Mucosa of stomach (tissue), 1 donor: ENCODE results near the gene HOXA5.

Experiments used
- H3K27me3 ChIP-seq: one replicate; pipeline ENCODE4 v1.7.0; 2013; ENCODE audit warnings: mild to moderate bottlenecking, low read length; ENCODE audit not compliant: control insufficient read depth, insufficient read depth
- H3K36me3 ChIP-seq: one replicate; pipeline ENCODE4 v1.7.0; 2013; ENCODE audit warnings: low read length; ENCODE audit not compliant: control insufficient read depth, insufficient read depth
- H3K4me1 ChIP-seq: one replicate; pipeline ENCODE4 v1.7.0; 2013; ENCODE audit warnings: mild to moderate bottlenecking, low read length; ENCODE audit not compliant: control insufficient read depth, insufficient read depth
- H3K4me3 ChIP-seq: one replicate; pipeline ENCODE4 v1.7.0; 2013; ENCODE audit warnings: low read length
- H3K9ac ChIP-seq: one replicate; pipeline ENCODE4 v1.7.0; 2013; ENCODE audit warnings: mild to moderate bottlenecking, low read length, moderate library complexity
- H3K9me3 ChIP-seq: one replicate; pipeline ENCODE4 v1.7.0; 2013; ENCODE audit warnings: mild to moderate bottlenecking, low read length, moderate library complexity; ENCODE audit not compliant: control insufficient read depth
- donor health status: Pancreatic carcinoma.

The HOXA5 gene

DNA sequence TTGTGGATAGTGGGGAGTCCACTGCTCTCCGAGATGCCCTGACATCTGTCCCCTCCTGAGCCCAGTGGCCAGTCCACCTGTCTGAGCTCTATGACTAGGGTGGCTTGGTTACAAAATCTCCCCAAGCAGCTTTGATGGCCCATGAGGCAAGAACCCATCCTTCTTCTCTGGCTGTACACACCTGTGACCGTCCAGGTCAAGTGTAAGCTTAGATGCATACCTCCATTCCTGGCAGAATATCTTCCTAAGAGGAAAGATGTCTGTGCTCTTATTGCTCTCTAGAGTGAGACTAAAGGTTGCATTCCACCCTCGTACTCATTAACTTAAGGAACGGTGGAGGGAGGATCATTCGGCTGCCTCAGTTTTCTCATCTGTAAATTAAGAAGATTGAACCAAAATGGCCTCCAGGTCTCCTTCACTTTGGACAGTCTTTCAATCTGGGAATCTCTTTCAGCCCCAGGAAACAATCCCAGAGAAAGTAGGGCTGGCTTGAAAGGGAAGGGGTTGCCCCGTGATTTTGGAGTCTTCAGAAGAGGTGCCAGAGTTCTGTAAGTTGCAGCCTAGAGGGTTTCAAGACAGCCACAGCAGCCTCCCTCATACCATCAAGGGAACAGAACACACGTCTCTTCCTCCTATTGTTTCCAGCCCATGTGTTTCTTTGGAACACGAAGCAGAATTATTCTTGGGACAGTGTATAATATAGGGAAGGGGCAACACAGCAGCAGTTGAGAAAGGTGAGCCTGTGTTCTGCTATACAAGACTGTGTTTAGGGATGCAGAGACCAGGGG is 18.4 kb downstream of the HOXA5 start:
- no peak overlapping the region for H3K4me3 ChIP-seq
- H3K9me3 ChIP-seq, result no peaks in the 10 kb centered on the region
- no peak overlapping the region for H3K9ac ChIP-seq
- H3K36me3 ChIP-seq, result no peaks in the 10 kb centered on the region
- peaks cover 59% of the 10 kb centered on the region for H3K4me1 ChIP-seq
- no peaks in the 10 kb centered on the region for H3K27me3 ChIP-seq

DNA sequence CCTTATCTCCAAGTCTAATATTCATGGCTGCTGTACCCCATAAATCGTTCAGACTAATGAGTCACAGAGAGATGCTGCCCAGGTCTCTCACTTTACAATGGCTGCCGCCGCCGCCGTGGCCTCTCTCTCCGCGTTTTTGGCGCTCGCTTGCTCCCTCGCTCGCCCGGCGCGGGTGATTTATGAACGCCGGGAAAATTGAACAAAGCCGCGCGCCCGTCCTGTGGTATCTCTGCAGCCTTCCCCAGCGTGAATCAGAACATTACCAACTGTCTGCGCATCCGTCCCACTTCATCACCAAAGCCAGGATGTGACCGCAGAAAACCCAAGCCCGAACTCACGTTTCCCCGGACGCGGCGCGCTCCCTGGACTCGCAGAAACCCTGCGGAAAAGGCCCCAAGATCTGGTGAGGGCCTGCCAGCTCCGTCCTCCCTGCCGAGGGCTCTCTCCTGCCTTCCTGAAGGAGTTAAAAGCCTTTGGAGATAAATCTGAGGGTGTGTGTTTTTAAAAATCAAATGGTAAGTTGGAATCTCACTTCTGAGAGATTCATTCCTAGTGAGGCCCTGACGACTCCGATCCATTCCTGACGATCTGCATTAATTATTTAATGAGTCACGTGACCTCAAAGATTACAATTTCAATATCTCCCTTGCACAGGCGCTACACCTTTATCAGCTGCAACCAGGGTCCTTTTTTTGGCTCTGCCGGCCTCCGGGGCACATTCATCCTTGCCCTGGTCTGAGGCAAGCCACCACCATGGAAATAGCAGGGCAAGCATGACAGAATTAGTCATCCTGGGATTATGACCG is 19.2 kb downstream of the HOXA5 start:
- H3K9me3 ChIP-seq, result no peaks in the 10 kb centered on the region
- H3K4me1 ChIP-seq, result peaks cover 62% of the 10 kb centered on the region
- no peaks in the 10 kb centered on the region for H3K27me3 ChIP-seq
- H3K36me3 ChIP-seq, result no peaks in the 10 kb centered on the region
- H3K9ac ChIP-seq, result peak overlapping the region; percentile 73
- no peak overlapping the region for H3K4me3 ChIP-seq

- H3K36me3 ChIP-seq, result no peaks in the 10 kb centered on the region
- H3K9me3 ChIP-seq, result no peaks in the 10 kb centered on the region
- peak overlapping the region; percentile 73 for H3K9ac ChIP-seq
- H3K4me3 ChIP-seq, result peak overlapping the region; percentile 34
- peaks cover 56% of the 10 kb centered on the region for H3K4me1 ChIP-seq
- H3K27me3 ChIP-seq, result no peaks in the 10 kb centered on the region
Observed at GRCh38 chr7:27123477-27124053, 19.9 kb downstream of the HOXA5 start.

DNA sequence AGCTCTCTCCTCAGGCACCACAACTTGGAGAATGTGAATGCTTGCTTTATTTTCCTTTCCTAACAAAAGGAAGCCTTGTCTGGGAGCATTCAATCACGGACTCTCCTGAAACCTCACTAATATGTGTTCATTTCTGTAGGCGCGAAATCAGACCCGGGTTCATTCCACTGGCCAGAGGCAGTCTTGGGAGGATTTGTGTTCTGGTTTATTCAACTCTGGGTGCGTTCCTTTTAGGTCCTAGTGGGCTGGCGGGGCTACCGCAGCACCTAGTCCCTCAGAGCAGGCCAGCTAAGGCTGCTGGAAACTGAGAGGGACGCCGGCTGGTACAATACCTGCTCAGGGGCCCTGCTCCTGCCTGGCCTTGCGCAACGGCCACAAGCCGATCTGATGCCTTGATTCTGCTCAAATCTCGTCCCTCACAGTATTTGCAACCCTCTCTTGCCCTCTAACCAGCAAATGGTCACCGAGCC is 20.4 kb downstream of the HOXA5 start:
- Histone ChIP-seq H3K9ac (peak overlapping the region; percentile 73), H3K27me3 (no peaks in the 10 kb centered on the region), H3K4me1 (peaks cover 53% of the 10 kb centered on the region), H3K36me3 (no peaks in the 10 kb centered on the region), H3K4me3 (peak overlapping the region; percentile 34), H3K9me3 (no peaks in the 10 kb centered on the region)

DNA sequence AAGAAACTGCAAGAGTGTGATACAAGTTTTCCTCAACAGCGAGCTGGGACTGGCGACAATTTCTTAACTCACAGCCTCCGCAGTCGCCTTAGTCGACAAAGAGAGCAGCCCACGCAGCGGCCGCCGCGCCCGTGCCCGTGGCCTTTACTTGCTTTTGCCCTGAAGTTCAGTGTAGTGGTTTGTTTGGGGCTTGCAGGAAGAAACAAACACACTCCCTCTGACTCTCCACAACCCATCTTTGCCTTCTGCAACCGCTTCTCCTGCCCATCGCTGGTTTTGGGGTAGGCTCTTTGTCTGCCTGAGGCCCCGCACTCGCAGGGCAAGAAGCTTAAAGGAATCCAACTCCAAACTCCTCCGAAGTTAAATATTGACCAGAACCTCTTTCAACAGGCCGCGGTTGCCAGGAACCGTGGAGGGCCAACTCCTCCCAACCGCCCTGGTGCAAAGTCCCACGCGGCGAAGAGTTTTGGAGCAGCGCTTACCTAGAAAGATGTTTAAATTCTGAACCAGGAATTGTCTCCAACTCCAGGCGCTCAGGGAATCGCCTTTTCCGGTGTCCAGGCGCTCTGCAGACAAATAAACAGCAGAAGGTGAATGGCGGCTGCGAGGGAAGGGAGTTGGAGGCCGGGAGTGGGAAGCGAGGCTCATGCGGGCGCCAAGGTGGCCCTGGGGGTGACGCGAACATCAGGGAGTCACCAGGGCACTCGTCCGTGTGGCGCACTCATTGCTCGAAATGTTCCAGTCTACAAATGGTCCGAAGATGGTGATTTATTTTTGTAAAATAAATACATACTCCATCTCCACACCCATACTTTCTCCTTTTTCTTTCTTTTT is 21.2 kb downstream of the HOXA5 start:
- peak overlapping the region; percentile 34 for H3K4me3 ChIP-seq

DNA sequence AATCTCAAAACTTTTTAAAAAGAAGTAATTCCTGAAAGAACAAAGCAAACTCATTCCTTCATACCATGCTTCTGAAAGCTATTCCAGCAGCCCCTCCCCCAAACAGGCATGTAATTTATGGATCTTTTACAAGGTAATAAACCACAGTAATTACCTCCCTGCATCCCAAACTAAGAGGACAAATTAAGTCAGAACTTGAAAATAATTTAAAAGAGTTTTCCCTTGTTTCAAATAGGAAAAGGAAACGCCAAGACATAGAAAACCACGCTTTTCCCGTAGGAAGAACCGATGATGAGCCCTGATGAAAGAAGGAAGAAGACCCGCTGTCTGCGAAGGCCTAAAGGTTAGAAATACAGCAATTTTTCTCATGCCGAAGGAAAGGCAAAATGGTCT is 21.8 kb downstream of the HOXA5 start:
- H3K27me3 ChIP-seq, result no peaks in the 10 kb centered on the region
- peak overlapping the region; percentile 34 for H3K4me3 ChIP-seq
- no peaks in the 10 kb centered on the region for H3K9me3 ChIP-seq
- H3K4me1 ChIP-seq, result peaks cover 48% of the 10 kb centered on the region
- H3K9ac ChIP-seq, result peak overlapping the region; percentile 73
- H3K36me3 ChIP-seq, result no peaks in the 10 kb centered on the region

More for the DNA sequence above, 21.2 kb downstream of the HOXA5 start:
- no peaks in the 10 kb centered on the region for H3K36me3 ChIP-seq
- peaks cover 46% of the 10 kb centered on the region for H3K4me1 ChIP-seq
- H3K9me3 ChIP-seq, result no peaks in the 10 kb centered on the region
- no peaks in the 10 kb centered on the region for H3K27me3 ChIP-seq
- H3K9ac ChIP-seq, result peak overlapping the region; percentile 73

- Histone ChIP-seq H3K36me3 (no peaks in the 10 kb centered on the region), H3K4me1 (peaks cover 52% of the 10 kb centered on the region), H3K9me3 (no peaks in the 10 kb centered on the region), H3K4me3 (no peak overlapping the region), H3K27me3 (no peaks in the 10 kb centered on the region), H3K9ac (no peak overlapping the region)
Observed at GRCh38 chr7:27119412-27119911, 24.0 kb downstream of the HOXA5 start.

- Histone ChIP-seq H3K4me1 (peaks cover 51% of the 10 kb centered on the region), H3K9ac (no peak overlapping the region), H3K27me3 (no peaks in the 10 kb centered on the region), H3K4me3 (no peak overlapping the region), H3K9me3 (no peaks in the 10 kb centered on the region), H3K36me3 (no peaks in the 10 kb centered on the region)
Observed at GRCh38 chr7:27118580-27118979, 24.9 kb downstream of the HOXA5 start.

GRCh38 chr7:27117887-27118491 is 25.5 kb downstream of the HOXA5 start:
- Histone ChIP-seq H3K9ac (peak overlapping the region; percentile 50), H3K9me3 (no peaks in the 10 kb centered on the region), H3K4me1 (peaks cover 45% of the 10 kb centered on the region), H3K4me3 (no peak overlapping the region), H3K36me3 (no peaks in the 10 kb centered on the region), H3K27me3 (no peaks in the 10 kb centered on the region)

DNA sequence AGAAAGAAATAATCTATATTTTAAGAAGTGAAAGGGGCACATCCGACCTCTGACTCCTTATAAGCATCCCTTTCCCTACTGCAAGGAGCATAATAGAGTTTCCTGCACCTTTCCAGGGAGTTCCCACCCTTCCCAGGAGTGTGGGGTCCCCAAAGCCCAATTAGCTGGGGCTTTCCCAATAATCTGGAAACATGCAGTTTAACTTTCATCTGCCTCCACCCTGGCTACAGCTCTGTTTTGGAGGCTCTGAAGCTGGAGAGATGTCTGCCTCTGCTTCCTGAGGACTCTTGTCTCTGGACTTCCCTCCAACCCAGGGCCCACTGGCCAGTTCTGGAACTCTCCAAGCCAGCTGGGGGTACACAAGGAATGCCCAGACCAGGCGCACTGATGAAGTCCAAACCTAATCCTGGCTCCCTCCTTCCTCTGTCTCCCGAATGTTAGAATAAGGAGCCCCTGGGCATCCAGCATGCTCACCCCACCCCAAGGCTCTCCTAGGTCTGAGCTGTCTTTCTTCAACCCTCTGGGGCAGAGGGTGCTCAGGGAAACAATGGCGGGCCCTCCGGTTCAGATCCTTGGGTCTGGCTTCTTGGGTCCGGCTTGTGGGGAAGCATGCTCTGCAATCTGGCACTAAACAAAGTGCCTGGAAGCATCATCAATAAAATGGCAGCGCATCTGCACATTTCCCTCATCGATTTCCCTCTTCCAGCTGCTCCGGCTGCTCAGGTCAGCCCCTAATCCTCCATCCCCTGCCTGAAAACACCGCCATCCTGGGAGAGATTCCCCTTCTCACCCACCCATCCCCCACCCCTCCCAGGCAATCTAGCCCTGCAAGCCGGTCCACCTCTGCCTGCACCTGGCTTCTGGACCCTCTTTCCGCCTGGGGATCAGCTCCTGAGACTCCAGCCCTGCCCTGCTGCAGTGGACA is 26.3 kb downstream of the HOXA5 start:
- H3K4me1 ChIP-seq, result peaks cover 47% of the 10 kb centered on the region
- no peaks in the 10 kb centered on the region for H3K36me3 ChIP-seq
- H3K9me3 ChIP-seq, result no peaks in the 10 kb centered on the region
- H3K4me3 ChIP-seq, result peak overlapping the region; percentile 57
- H3K27me3 ChIP-seq, result no peaks in the 10 kb centered on the region
- H3K9ac ChIP-seq, result peak overlapping the region; percentile 95
